Liver (tissue), 1 donor: ENCODE measurements around the gene CRB2.

Experiments used
- YY1 ChIP-seq: IDR thresholded peaks from 2 replicates; pipeline ENCODE4 v1.6.1; 2016; ENCODE audit warnings: antibody characterized with exemption, mild to moderate bottlenecking
- TF ChIP-seq, protein P1 (sequence below): IDR thresholded peaks from 2 replicates; pipeline ENCODE4 v1.6.1; 2016; ENCODE audit warnings: antibody characterized with exemption, mild to moderate bottlenecking

DNA sequence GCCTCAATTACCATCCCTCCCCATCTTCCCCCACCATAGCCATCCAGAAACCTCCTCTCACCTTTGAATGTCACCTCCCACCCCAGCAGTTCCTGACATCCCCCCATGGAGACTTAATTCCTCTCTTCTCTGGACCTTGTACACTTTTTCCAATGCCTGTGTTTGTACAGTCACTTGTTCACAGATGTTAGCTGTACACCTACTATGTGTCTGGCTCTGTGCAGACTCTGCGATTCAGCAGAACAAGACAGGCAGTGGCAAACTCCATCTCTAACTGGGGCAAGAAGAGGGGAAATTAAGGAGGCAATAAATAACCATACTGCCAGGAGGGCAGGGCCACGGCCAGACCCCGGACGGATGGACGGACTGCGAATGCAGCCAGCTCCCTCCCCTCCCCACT lies 29.8 kb upstream of the CRB2 start:
- TF ChIP-seq, protein P1, sequence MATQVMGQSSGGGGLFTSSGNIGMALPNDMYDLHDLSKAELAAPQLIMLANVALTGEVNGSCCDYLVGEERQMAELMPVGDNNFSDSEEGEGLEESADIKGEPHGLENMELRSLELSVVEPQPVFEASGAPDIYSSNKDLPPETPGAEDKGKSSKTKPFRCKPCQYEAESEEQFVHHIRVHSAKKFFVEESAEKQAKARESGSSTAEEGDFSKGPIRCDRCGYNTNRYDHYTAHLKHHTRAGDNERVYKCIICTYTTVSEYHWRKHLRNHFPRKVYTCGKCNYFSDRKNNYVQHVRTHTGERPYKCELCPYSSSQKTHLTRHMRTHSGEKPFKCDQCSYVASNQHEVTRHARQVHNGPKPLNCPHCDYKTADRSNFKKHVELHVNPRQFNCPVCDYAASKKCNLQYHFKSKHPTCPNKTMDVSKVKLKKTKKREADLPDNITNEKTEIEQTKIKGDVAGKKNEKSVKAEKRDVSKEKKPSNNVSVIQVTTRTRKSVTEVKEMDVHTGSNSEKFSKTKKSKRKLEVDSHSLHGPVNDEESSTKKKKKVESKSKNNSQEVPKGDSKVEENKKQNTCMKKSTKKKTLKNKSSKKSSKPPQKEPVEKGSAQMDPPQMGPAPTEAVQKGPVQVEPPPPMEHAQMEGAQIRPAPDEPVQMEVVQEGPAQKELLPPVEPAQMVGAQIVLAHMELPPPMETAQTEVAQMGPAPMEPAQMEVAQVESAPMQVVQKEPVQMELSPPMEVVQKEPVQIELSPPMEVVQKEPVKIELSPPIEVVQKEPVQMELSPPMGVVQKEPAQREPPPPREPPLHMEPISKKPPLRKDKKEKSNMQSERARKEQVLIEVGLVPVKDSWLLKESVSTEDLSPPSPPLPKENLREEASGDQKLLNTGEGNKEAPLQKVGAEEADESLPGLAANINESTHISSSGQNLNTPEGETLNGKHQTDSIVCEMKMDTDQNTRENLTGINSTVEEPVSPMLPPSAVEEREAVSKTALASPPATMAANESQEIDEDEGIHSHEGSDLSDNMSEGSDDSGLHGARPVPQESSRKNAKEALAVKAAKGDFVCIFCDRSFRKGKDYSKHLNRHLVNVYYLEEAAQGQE = no peak
- no peak for TF ChIP-seq YY1
